HG02678 (cell line): ENCODE measurements around the gene LAMTOR3.

Experiments used
- ATAC-seq: cut with Tn5 transposase; IDR thresholded peaks from one replicate; pipeline ENCODE4 v1.9.1; 2021; ENCODE audit warnings: mild to moderate bottlenecking, moderate library complexity; ENCODE audit not compliant: unreplicated experiment

LAMTOR3 gene

DNA sequence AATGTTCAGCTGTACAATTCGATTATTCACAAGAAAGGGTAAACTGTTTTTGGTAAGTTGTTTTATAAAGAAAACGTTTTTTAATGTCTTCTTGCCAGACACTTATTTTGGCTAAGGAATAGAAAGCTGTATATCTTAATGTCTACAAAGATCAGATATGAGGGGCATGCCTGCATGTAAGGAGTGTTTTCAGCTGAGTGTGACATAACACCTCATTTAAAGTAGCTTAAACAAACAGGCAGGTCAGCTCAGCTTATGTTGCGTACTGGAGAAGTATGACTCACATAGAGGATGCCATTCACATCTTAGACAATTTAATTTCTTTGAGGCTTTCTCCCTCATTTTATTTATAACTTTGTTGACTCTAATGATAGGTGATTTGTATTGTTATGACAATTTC is 30.4 kb downstream of the LAMTOR3 start:
- no peak for ATAC-seq

DNA sequence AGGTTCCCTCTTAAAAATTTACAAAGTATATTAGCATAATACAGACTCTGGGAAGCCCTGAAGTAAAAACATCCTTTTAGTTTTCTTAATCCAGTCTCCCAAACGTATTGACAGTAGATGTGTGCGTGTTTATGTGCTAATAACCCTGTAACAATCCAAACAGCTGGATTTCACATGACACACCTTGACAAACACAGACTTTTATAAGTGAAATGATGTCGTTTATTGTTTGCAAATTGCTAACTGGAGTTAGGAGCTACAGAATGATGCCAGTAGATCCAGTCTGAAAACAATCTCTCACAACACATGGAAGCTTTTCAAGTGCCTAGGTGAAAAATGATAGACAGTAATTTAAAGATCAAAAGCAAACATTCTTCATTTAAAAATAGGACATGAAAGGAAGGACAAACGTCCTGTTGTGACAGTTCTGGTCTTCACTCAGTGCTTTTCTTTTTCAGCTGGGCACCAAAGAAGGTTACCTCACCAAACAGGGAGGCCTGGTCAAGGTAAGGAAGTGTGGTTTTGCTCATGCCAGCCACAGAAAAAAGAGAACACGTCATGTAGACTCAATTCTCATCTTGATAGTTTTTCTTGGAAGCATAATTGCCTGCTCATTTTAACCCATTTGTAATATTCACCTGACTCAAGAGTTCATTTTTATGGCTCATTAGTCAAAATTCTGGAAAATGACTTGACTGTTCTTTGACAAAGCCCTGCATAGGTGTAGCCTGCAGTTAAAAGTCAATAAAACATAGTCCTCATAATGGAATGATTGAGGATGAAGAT is 32.9 kb downstream of the LAMTOR3 start:
- ATAC-seq: peak; percentile 51

DNA sequence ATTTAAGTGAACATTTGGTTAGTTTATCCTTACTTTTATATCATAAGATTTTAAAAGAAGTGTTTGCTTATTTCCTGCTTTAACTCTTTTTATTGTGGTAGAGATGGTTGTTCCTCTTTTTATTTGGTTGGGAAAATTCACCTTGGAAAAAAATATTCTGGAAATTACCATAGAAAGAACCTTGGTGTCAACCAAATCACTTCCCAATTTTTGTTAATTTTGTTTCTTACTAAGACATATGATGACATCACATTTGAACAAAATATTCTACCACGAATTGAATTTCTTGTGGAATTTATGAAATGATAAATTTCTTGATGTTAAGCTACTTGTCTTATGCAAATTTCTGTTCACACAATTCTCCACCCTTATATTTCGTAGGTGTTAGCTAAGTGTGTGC is 33.7 kb downstream of the LAMTOR3 start:
- ATAC-seq: no peak

DNA sequence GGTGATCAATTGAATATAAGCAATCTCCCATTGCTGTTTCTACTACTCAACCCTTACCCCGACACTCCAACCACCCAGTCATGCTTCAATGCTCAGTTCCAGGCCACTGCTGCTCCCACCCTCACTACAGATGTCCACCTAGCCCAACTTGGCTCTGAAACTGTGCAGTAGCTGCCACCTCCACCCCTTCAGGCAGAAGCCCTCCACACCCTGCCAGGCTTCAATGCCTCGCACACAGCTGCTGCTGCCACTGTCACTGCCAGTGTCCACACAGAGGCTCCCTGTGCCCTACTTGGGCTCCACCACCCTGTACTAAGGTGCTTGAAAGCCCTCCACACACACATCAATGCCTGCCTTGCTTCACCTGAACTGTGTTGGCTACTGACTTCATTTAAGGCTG is 34.6 kb downstream of the LAMTOR3 start:
- peak; percentile 42 for ATAC-seq

DNA sequence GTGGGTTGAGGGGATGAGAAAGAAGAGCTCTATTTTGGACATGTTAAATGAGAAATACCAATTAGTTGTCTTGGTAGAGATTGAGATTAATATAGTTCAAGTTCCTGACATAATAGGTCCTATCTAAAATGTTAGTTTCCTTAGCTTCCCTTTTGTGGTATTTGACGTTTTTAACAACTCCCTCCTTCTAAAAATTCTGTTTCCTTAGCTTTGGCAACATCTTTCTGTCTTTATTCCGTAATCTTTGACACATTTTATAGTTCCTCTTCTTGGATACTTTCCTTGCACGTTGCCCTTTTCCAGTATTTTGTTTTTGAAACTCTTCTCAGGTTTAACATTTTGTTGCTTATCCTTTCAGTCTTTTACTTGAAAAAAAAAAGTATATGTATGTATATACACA is 36.9 kb downstream of the LAMTOR3 start:
- ATAC-seq: no peak

DNA sequence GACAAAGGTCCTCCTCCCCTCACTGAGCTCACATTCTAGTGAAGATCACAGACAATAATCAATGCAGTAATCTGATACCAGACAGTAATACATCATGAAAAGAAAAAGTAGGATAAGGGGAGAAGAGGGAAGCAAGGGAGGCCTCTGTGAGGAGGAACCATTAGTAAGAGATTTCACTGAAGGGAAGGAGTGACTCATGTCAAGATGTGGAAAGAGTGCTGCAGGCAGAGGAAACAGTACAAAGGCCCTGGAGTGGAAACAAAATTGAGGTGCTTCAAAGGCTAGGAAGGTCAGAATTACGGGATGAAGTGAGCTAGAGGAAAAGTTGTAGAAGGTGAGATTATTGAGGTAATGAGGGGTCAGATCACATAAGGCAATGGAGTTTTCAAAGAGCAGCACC is 38.1 kb downstream of the LAMTOR3 start:
- no peak for ATAC-seq

DNA sequence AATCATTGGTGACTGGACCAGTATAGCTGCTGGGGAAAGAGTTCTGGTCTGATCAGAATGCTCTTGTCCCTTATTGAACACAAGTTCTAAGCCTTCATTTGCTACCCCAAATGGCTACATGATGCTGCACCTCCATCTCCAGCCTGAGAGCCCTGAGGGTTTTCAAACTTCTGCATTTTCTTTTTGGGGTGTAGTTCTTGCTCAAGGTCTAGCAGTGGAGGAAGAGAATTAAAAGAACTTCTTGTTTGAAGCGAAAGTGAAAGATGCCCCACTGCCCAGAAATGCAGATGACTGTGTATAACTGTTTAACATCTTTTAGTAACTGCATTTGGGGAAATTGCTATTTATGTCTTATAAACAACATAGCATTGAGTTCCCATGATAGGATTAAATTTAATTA is 38.5 kb downstream of the LAMTOR3 start:
- ATAC-seq: peak; percentile 43

DNA sequence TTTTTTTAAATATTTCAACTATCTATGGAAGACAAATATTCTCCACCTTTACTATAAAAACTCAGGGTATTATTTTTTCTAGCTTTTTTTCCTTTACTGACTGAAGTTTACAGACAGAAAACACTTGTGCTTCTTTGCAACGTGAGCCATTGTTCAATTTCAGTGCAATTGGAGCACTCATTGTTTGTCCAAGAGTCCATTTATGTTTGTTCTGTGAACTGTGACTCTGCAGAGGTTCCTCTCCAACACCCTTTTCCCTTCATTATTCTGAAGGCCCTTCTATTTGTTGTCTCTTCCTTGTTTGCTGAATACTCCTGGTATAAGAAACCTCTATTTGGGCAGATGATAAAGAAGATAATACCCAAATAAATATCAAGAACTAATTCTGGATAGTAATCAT is 40.2 kb downstream of the LAMTOR3 start:
- no peak for ATAC-seq

DNA sequence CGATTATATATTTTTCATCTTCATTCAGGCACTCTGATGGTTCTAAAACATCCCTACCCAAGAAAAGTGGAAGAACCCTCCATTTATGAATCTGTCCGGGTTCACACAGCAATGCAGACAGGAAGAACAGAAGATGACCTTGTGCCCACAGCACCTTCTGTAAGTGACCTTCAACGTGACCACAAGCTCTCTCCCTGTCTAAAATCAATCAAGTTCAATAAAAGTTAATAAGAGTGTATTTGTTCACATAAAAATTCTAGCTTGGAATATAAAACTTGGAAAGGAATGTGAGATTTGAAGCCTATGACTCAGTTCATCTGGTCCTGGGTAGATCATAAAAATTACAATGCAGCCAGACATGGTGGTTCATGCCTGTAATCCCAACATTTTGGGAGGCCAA is 41.0 kb downstream of the LAMTOR3 start:
- ATAC-seq: no peak

DNA sequence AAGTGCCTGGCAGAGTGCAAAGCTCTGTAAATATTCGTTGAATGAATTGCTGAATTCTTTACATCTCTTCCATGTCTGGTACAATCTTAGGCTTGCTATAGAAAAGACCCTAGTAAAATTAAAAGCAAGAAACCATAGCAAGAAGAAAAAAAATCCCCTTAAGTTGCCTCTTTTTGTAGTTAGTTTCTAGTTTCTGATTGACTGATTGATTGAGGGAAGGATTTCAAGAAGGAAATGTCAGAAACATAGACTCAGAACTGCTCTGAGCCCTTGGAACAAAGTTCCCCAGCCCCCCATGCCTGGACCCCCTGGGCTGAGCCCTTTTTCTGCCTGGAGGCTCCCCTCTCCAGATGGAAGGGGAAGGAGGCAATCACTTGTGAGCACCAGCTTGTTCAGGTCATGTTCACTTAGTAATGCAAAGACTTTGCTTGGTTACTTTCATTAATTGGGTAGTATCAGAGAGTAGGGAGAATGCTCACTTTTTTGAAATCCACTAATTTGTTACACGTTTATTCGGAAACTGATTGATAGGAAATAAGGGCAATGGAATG is 42.0 kb downstream of the LAMTOR3 start:
- no peak for ATAC-seq

DNA sequence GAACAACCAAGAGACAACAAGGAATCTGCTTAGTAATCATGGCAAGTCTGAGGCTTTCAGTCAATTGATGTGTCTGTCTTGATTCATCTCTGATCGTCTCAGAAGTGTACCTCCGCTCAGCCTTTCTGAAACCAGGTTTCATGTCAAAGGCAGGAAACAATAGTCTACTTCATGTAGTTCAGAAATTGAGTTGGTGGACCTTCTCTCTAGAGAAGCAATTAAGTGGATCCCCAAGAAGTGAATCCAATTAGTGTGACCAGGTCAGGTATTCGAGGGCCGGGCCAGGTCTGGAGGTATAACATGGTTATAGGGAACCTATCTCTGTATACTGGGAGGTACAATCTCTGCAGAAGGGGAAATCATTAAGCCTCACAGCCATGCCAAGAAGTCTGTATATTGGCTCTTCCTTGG is 45.6 kb downstream of the LAMTOR3 start:
- ATAC-seq: peak; percentile 43

DNA sequence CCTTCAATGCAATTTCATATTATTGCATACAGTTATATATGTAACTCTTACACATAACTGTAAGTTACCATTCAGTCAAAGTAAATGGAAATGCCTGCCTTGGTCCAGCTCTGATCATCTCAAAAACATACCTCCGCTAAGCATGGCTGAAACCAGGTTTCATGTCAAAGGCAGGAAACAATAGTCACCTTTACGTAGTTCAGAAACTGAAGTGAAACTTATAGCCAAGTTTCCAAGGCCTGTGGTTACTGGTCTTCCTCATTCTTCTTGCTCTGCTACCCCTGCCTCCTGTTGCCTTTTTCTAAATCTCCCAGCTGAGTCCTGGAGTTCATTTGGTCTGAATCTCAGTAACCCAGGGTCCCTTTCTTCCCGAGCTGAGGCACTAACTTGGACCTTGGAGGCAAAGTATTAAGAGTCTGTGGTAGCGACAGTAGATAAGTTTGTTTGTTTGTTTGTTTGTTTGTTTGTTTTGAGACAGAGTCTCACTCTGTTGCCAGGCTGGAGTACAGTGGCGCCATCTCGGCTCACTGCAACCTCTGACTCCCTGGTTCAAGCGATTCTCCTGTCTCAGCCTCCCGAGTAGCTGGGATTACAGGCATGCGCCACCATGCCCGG is 46.8 kb downstream of the LAMTOR3 start:
- ATAC-seq: peak; percentile 71

DNA sequence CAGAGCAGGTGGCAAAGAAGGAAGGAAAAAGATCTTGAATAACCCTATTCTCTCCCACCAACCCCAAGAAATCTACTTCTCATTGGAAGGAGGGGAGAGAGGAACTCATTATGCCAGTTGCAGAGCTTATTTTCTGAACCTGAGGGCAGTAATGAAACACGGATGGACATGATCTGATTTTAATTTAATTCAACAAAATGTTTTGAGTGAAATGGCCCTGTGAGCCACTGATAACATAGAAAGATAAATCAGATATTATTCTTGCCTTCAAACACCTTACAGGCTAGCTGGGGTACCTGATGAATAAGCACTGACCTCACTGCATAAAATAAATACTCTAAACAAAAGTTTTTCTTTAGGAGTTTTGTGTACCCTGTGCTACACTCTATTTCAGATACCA is 47.3 kb downstream of the LAMTOR3 start:
- ATAC-seq: no peak

DNA sequence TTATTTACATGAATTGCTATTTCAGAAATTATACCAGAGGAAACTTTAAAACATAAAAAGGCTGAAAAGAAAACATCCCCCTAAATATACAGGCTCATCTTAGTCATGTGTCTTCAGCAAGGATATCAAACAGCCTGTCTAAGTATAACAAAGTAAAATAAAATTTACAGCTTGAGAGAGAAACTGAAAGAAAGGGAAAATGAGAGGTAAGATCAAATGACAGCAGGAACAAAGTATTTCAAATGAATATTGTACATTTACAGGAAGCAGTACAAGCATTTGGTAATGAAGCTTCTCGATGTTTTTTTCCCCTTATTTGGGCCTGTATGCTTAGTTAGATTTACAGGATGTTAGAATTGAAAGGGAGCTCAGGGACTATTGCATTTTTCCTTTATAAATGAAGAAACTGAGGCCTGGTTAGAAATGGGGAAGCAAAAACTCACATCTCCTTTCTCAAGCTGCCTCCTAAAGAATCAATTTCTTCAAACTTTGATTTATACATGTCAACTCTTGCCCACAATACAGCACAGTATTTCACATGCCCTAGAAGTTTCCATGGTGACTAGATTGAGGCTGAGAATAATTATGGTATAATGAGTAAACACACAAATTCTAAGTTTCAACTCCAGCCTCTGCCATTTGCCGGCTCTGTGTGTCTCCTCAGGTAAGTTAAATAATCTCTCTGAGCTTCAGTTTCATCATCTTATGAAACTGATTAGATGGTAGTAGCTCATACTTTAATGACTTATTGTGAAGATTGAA is 48.3 kb downstream of the LAMTOR3 start:
- ATAC-seq: no peak

DNA sequence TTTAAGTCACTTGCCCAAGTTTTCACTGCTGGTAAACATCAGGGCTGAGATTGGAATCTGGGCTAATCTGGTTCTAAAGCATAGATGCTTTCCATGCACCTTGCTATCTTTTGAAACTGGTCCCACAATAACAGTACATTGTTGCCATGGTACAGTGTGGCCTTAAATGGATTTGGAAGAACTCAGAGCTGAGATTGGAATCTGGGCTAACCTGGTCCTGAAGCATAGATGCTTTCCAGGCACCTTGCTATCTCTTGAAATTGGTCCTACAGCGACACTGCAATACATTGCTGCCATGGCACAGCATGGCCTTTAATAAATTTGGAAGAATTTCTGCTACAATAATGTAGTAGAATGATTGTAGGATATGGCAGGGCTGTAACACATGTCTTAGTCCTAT is 49.0 kb downstream of the LAMTOR3 start:
- no peak for ATAC-seq

DNA sequence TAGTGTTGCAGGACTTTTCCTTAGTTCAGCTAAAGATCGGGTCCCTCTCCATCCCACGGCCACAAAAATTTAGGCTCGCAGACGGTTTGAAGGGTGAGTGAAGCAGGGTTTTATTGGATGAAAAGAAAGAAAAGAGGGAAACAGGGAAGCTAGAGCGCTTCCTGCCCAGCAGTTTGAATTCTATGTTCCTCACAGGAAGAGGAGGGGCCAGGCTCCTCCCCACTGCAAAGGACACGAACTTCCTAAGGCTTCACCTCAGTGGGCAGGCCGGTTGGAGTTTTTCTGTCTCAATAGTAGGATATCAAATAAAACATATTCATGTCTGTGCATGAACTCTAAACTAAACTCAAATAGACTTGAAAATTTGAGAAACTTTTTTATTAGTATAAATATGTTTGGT is 50.2 kb downstream of the LAMTOR3 start:
- ATAC-seq: no peak

DNA sequence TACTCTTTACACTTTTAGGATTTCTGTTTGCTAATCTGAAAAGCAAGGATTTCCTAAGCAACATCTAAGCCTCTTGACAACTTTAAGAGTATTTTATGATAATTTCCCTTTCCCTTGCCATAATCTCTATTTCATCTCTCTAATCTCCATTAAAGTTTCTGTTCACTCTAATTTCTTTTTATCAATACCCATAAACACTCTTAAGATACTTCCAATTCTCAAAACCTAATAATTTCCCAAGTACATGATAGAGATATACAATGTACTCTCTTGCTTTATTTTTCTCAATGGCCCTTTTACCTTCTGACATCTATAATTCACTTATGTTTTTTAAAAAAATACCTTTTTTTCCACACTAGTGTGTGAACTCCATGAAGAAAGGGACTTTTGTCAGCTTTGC is 50.8 kb downstream of the LAMTOR3 start:
- ATAC-seq: no peak

DNA sequence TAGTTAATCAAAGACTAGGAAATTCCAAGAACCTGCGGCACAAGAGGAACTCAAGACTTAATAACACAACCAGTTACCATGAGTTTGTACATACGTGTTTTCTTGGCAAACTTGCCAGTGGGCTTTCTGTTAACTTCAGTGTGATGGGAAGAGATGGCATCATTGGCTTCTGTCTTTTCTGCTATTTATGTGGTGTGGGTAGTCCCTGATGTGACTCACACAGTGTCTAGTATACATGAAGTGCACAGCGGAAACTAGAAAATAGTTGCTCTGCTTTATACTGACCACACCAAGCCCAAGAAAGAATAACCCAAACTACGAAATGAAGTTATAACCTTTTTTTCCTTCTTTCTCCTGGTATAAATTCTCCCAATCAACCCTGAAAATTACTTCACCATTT is 53.1 kb downstream of the LAMTOR3 start:
- ATAC-seq: no peak

DNA sequence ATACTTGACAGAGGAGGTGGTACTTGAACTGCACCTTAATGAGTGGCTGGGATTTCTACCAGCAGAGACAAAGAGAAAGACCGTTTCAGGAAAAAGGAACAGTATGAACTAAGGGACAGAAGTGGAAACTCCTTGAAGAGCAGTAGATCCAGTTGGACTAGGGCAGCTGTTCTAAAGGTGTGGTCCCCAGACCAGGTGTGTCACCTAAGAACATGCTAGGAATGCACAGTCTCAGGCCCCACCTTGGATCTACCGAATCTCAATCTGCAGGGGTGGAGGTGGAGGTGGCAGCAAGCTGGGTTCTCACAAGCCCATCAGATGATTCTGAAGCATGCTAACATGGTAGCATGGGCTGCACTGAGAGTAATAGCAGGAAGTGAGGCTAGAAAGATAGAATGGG is 55.3 kb downstream of the LAMTOR3 start:
- no peak for ATAC-seq

DNA sequence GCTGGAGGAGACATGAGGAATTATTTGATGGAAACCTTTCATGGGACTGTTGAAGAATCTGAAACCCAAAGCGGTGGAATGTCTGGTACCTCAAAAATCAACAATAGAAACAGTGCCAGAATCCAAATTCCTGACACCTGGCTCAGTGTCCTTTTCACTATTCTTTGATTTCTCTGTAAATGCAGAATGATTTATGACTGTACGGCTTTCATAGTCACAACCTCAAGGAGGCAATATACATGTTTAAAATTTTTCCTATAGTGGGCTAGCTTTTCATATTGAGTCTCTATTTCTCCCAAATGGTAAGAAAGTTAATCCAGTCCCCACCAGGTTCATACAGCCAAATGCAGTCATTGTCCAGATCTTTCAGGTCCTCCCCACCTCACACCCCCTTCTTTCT is 58.3 kb downstream of the LAMTOR3 start:
- no peak for ATAC-seq

DNA sequence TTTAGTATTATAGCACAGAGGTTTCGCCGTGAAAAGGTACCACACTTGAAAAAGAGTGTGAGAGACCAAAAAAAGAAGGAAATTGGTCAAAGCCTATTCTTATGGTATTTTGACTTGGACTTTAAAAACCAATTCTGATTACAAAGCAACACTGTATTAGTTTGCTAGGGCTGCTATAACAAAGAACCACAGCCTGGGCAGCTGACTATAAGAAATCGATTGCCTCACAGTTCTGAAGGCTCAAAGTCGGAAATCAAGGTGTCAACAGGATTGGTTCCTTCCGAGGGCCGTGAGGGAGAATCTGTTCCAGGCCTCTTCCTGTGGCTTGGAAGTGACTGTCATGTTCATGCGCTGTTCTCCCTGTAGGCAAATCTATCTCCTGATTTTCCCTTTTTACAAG is 59.7 kb downstream of the LAMTOR3 start:
- ATAC-seq: no peak

DNA sequence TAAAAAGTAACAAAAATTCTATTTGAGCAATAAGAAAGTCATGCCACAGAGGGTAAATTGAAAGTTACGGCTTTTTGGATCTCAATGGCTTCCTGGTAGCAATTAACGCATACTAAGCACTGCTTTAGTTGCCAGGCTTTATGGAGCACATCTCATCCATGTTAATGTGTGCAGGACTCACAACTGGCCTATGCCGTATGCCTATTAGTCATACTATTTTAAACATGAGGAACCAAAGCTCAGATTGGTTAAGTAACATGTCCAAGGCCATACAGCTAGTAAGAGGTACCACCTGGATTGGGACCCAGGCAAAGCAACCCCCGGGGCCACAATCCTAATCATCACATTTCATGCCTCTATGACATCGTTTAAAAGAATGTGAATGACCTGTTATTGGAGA is 60.5 kb downstream of the LAMTOR3 start:
- ATAC-seq: no peak
